Tibial artery (tissue), 4 donors: Measurements from ENCODE around the gene SGSM1.

Source experiments
- DNase-seq, 2 donors: peaks; one replicate each; pipeline ENCODE4 v3.0.0-alpha.2; 2019
- H3K27ac ChIP-seq, 2 donors: fragments of 200-600 bp; sonication (generic) in 1 of 2; 1 replicate in 1 of 2; 2 replicates in 1 of 2; pipeline ENCODE4 v1.5.1; 2018 to 2019; ENCODE audit warnings: mild to moderate bottlenecking in 1 of 2
- H3K27me3 ChIP-seq, 2 donors: fragments of 200-600 bp; sonication (generic) in 1 of 2; one replicate each; pipeline versions ENCODE4 v1.5.1 to v1.6.0; 2016 to 2019
- H3K36me3 ChIP-seq, 3 donors: fragments of 200-600 bp; sonication (generic) in 2 of 3; one replicate each; pipeline ENCODE4 v1.5.1; 2016 to 2019; ENCODE audit warnings: mild to moderate bottlenecking in 2 of 3
- H3K4me1 ChIP-seq, 4 donors: fragments of 200-600 bp; sonication (generic) in 2 of 4; 1 replicate in 3 of 4; 2 replicates in 1 of 4; pipeline ENCODE4 v1.5.1; 2016 to 2019
- H3K4me3 ChIP-seq, 2 donors: fragments of 200-600 bp; sonication (generic) in 1 of 2; 1 replicate in 1 of 2; 2 replicates in 1 of 2; pipeline ENCODE4 v1.5.1; 2018 to 2019; ENCODE audit warnings: mild to moderate bottlenecking in 2 of 2
- H3K9me3 ChIP-seq, 3 donors: fragments of 200-600 bp; sonication (generic) in 1 of 3; one replicate each; pipeline ENCODE4 v1.5.1; 2016 to 2019
- CTCF ChIP-seq, 2 experiments: fragments of 200-600 bp in 1 of 2; fragments of 450-650 bp in 1 of 2; IDR thresholded peaks; one replicate each; pipeline ENCODE4 v1.5.1; 2017 to 2019; ENCODE audit warnings: antibody characterized with exemption in 2 of 2, mild to moderate bottlenecking in 1 of 2, moderate library complexity in 1 of 2
- intact Hi-C: fragments of 100-400 bp; cut with DNase I; formaldehyde crosslinking; loops from one replicate; pipeline ENCODE4 v1.15.0; 2023; ENCODE audit warnings: low total_unique reads

The SGSM1 gene

GRCh38 chr22:24953384-24954113 is 147.5 kb downstream of the SGSM1 start:
- Histone ChIP-seq H3K27me3 (no peaks in the 10 kb centered on the region), H3K9me3 (no peaks in the 10 kb centered on the region), H3K36me3 (no peaks in the 10 kb centered on the region), H3K27ac (peak overlapping the region; percentile 64 to 71), H3K4me3 (peak overlapping the region; percentile 63 to 73), H3K4me1 (peaks cover 0 to 44% (median 16%) of the 10 kb centered on the region in 4 donors)
- DNase-seq: no peak
- TF ChIP-seq CTCF (IDR thresholded peaks at IDR 0.05): no peak
- intact Hi-C loops: loop anchor here (2.0 kb wide), 1 partner anchor 95 kb away; no protein-coding TSS in a partner anchor

GRCh38 chr22:24954114-24954463 is 148.1 kb downstream of the SGSM1 start:
- Histone ChIP-seq H3K27me3 (no peaks in the 10 kb centered on the region), H3K4me1 (peaks cover 0 to 44% (median 16%) of the 10 kb centered on the region in 4 donors), H3K9me3 (no peaks in the 10 kb centered on the region), H3K27ac (no peak overlapping the region), H3K36me3 (no peaks in the 10 kb centered on the region), H3K4me3 (peak overlapping the region in 1 of 2 donors; percentile 73)
- intact Hi-C loops: no loop called here
- DNase-seq: no peak
- no peak for TF ChIP-seq CTCF (IDR thresholded peaks at IDR 0.05)

- no peak overlapping the region for H3K4me3 ChIP-seq
- H3K9me3 ChIP-seq: no peaks in the 10 kb centered on the region
- H3K27me3 ChIP-seq: no peaks in the 10 kb centered on the region
- intact Hi-C loops: no loop called here
- DNase-seq: no peak
- H3K27ac ChIP-seq: no peak overlapping the region
- no peaks in the 10 kb centered on the region for H3K36me3 ChIP-seq
- peaks cover 0 to 44% (median 16%) of the 10 kb centered on the region in 4 donors for H3K4me1 ChIP-seq
- no peak for TF ChIP-seq CTCF (IDR thresholded peaks at IDR 0.05)
Observed at GRCh38 chr22:24954856-24955255, 148.8 kb downstream of the SGSM1 start.

- H3K4me3 ChIP-seq: no peak overlapping the region
- intact Hi-C loops: no loop called here
- no peaks in the 10 kb centered on the region for H3K9me3 ChIP-seq
- TF ChIP-seq CTCF (IDR thresholded peaks at IDR 0.05): no peak
- no peaks in the 10 kb centered on the region for H3K27me3 ChIP-seq
- peaks cover 0 to 26% (median 8%) of the 10 kb centered on the region in 4 donors for H3K4me1 ChIP-seq
- no peak for DNase-seq
- no peaks in the 10 kb centered on the region for H3K36me3 ChIP-seq
- H3K27ac ChIP-seq: no peak overlapping the region
Observed at GRCh38 chr22:24957043-24957442, 151.0 kb downstream of the SGSM1 start.

GRCh38 chr22:24961217-24961844 is 155.3 kb downstream of the SGSM1 start:
- H3K4me1 ChIP-seq: peaks cover 0 to 6% (median 5%) of the 10 kb centered on the region in 4 donors
- DNase-seq: no peak
- H3K27me3 ChIP-seq: no peaks in the 10 kb centered on the region
- H3K27ac ChIP-seq: no peak overlapping the region
- no peak for TF ChIP-seq CTCF (IDR thresholded peaks at IDR 0.05)
- H3K9me3 ChIP-seq: no peaks in the 10 kb centered on the region
- no peak overlapping the region for H3K4me3 ChIP-seq
- intact Hi-C loops: no loop called here
- no peaks in the 10 kb centered on the region for H3K36me3 ChIP-seq
